HepG2 (cell line): Measurements from ENCODE around the gene SKP2. TPM values are rescaled to one million over a fixed set of nuclear protein-coding genes. Genes with fewer than 3 reads are reported as not detected.

Experiments used
- ATAC-seq: fragments of 200-7000 bp; cut with Tn5 transposase; 3 replicates; pipeline ENCODE4 v1.9.1; 2020; ENCODE audit warnings: mild to moderate bottlenecking, moderate library complexity
- BruUV-seq: library from RNA; stranded (reverse); fragments of 400-500 nt; replicated peaks from 2 replicates; lab custom pipeline; 2021; lab: Mats Ljungman, UMichigan
- CTCF ChIA-PET: fragments of 300-600 bp; formaldehyde crosslinking; extraction: SDS; loops from one replicate; lab custom pipeline; 2021; ENCODE audit warnings: low total read pairs, inconsistent platforms, low intra/inter-chr PET ratio; lab: Yijun Ruan, JAX
- POLR2A ChIA-PET: fragments of 350-600 bp; sonication (Branson Sonifier 250); formaldehyde crosslinking; loops from one replicate; lab custom pipeline; 2020; ENCODE audit warnings: antibody characterized with exemption, inconsistent platforms; lab: Yijun Ruan, JAX
- DNase-seq: peaks from one replicate; pipeline ENCODE4 v3.0.0-alpha.2; 2015; ENCODE audit warnings: low spot score
- FAIRE-seq: peaks from 3 replicates; lab custom pipeline; 2011; peaks lifted over from hg19 to GRCh38; lab: Jason Lieb, UNC
- H2AFZ ChIP-seq: one replicate; pipeline ENCODE4 v1.6.1; 2011; ENCODE audit warnings: low read length, inconsistent platforms
- H3K27ac ChIP-seq: fragments of 300-600 bp; 3 replicates; pipeline ENCODE4 v1.8.0; 2011; ENCODE audit warnings: mixed run types, mild to moderate bottlenecking, mixed read lengths, low read length, inconsistent platforms; ENCODE audit not compliant: insufficient read depth; ENCODE audit errors: extremely low read length
- H3K27me3 ChIP-seq, 2 experiments: fragments of 200-600 bp in 1 of 2; 2 replicates in 1 of 2; 3 replicates in 1 of 2; pipeline versions ENCODE4 v1.6.0 to v1.8.0; 2011; ENCODE audit warnings: low read length in 2 of 2, mild to moderate bottlenecking in 2 of 2, moderate library complexity in 2 of 2, inconsistent platforms in 1 of 2; ENCODE audit not compliant: insufficient read depth in 2 of 2, control insufficient read depth in 1 of 2
- H3K36me3 ChIP-seq, 2 experiments: fragments of 200-600 bp in 1 of 2; replicated peaks in 1 of 2; 2 replicates in 1 of 2; 3 replicates in 1 of 2; pipeline versions ENCODE4 v1.5.1 to v1.8.0; 2011; ENCODE audit warnings: low read length in 2 of 2, inconsistent platforms in 1 of 2; ENCODE audit not compliant: insufficient read depth in 2 of 2, control insufficient read depth in 1 of 2
- H3K4me1 ChIP-seq: 2 replicates; pipeline ENCODE4 v1.5.1; 2012; ENCODE audit warnings: low read length, inconsistent platforms; ENCODE audit not compliant: insufficient read depth
- H3K4me2 ChIP-seq: 2 replicates; pipeline ENCODE4 v1.6.0; 2011; ENCODE audit warnings: low read depth, low read length, inconsistent platforms
- H3K4me3 ChIP-seq, 3 experiments: fragments of 200-600 bp in 1 of 3; sonication (generic), shearing (Covaris generic) in 1 of 3; replicated peaks in 1 of 3; 2 replicates each; pipeline ENCODE4 v1.5.1; 2011 to 2016; ENCODE audit warnings: low read length in 3 of 3, inconsistent platforms in 2 of 3, low read depth in 2 of 3, mild to moderate bottlenecking in 2 of 3, control low read depth in 1 of 3, mixed read lengths in 1 of 3; ENCODE audit not compliant: insufficient read depth in 1 of 3
- H3K79me2 ChIP-seq: one replicate; pipeline ENCODE4 v1.6.1; 2011; ENCODE audit warnings: low read length, inconsistent platforms; ENCODE audit not compliant: insufficient read depth
- H3K9ac ChIP-seq: 2 replicates; pipeline ENCODE4 v1.6.0; 2011; ENCODE audit warnings: mild to moderate bottlenecking, low read depth, low read length, inconsistent platforms; ENCODE audit not compliant: insufficient read depth
- H3K9me3 ChIP-seq: 2 replicates; pipeline ENCODE4 v1.5.1; 2012; ENCODE audit warnings: mild to moderate bottlenecking, low read length
- H4K20me1 ChIP-seq: 2 replicates; pipeline ENCODE4 v1.6.0; 2011; ENCODE audit warnings: inconsistent platforms, mild to moderate bottlenecking, low read length, moderate library complexity; ENCODE audit not compliant: insufficient read depth
- PAX8 ChIP-seq: sonication (generic); formaldehyde crosslinking; IDR thresholded peaks from 2 replicates; pipeline ENCODE4 v1.8.0; 2022; ENCODE audit warnings: mild to moderate bottlenecking, missing genetic modification reagents, borderline replicate concordance
- RFX5 ChIP-seq: IDR thresholded peaks from 2 replicates; pipeline ENCODE4 v1.6.1; 2011; ENCODE audit warnings: low read depth, low read length, improper control_type of control experiment
- SAP130 ChIP-seq: IDR thresholded peaks from 2 replicates; pipeline ENCODE4 v1.6.1; 2016; ENCODE audit warnings: low read depth
- SPEN ChIP-seq: sonication (generic); formaldehyde crosslinking; IDR thresholded peaks from 2 replicates; pipeline ENCODE4 v1.5.1; 2020; ENCODE audit warnings: low read depth, mild to moderate bottlenecking, missing genetic modification reagents
- SRY ChIP-seq: sonication (generic); formaldehyde crosslinking; IDR thresholded peaks from 2 replicates; pipeline ENCODE4 v1.8.0; 2022; ENCODE audit warnings: mild to moderate bottlenecking, missing genetic modification reagents
- TGIF2 ChIP-seq: IDR thresholded peaks from 2 replicates; pipeline ENCODE4 v1.6.1; 2016; ENCODE audit warnings: control low read depth, missing compliant biosample characterization
- YY1 ChIP-seq: IDR thresholded peaks from 2 replicates; pipeline ENCODE4 v1.6.1; 2011; ENCODE audit warnings: low read length, low read depth, moderate library complexity, mild to moderate bottlenecking; ENCODE audit not compliant: insufficient read depth, insufficient replicate concordance
- ZFX ChIP-seq: sonication (generic); formaldehyde crosslinking; IDR thresholded peaks from 2 replicates; pipeline ENCODE4 v1.4.0; 2020; ENCODE audit warnings: mild to moderate bottlenecking, low read depth, missing genetic modification reagents, moderate library complexity
- ZNF746 ChIP-seq: sonication (generic); formaldehyde crosslinking; IDR thresholded peaks from 2 replicates; pipeline ENCODE4 v1.8.0; 2022; ENCODE audit warnings: mild to moderate bottlenecking, missing genetic modification reagents
- ZNF761 ChIP-seq: sonication (generic); formaldehyde crosslinking; conservative IDR thresholded peaks from 2 replicates; pipeline ENCODE4 v1.4.0; 2020; ENCODE audit warnings: mild to moderate bottlenecking, missing genetic modification reagents
- ZNF878 ChIP-seq: sonication (generic); formaldehyde crosslinking; IDR thresholded peaks from 2 replicates; pipeline ENCODE4 v1.8.1; 2023; ENCODE audit warnings: mild to moderate bottlenecking, missing genetic modification reagents, moderate library complexity
- WGBS: methylation state at CpG from one replicate; pipeline ENCODE4 v1.1.6; 2017; ENCODE audit warnings: low lambda C conversion rate; 5-methylcytosine and 5-hydroxymethylcytosine counted together
- in situ Hi-C: cut with HindIII; loops from 2 replicates; pipeline ENCODE4 v1.10.0; 2017; ENCODE audit warnings: low pct_unique_long_range_greater_than_20kb; ENCODE audit not compliant: extremely low pct_ligation_motif_present
- intact Hi-C: fragments of 100-400 bp; cut with micrococcal nuclease; formaldehyde crosslinking; loops from one replicate; pipeline ENCODE4 v1.10.0; 2022; ENCODE audit not compliant: unreplicated experiment
- polyA plus RNA-seq, 8 experiments: library from polyadenylated mRNA; depleted of rRNA in 3 of 8; stranded (reverse) in 7 of 8; unstranded in 1 of 8; fragments of >200 nt; fragmentation: Illumina TruSeq in 4 of 8; extraction: Trizol in 4 of 8; gene quantifications; 2 replicates each; pipeline versions ENCODE4 v1.2.1 to v1.2.3, GENCODE V29; 2011 to 2016; ENCODE audit warnings: low read depth in 4 of 8, missing spikeins in 1 of 8, mixed read lengths in 1 of 8; ENCODE audit not compliant: insufficient read depth in 1 of 8
- total RNA-seq, 5 experiments: library from RNA; depleted of rRNA; stranded (reverse); fragments of >200 nt; fragmentation: Illumina TruSeq; extraction: Trizol; gene quantifications; 2 replicates each; pipeline ENCODE4 v1.2.3, GENCODE V29; 2016; ENCODE audit warnings: low read depth in 1 of 5
- TF ChIP-seq, protein P1 (sequence below): fragments of 450-650 bp; IDR thresholded peaks from 2 replicates; pipeline ENCODE4 v1.6.1; 2017
- TF ChIP-seq, protein P2 (sequence below): IDR thresholded peaks from 2 replicates; pipeline ENCODE4 v1.6.1; 2012; ENCODE audit warnings: inconsistent platforms
- TF ChIP-seq, protein P3 (sequence below): sonication (generic); formaldehyde crosslinking; IDR thresholded peaks from 2 replicates; pipeline ENCODE4 v1.8.0; 2022; ENCODE audit warnings: mild to moderate bottlenecking, missing genetic modification reagents; ENCODE audit not compliant: insufficient replicate concordance
- TF ChIP-seq, protein P4 (sequence below): IDR thresholded peaks from 2 replicates; pipeline ENCODE4 v1.4.0; 2020; ENCODE audit warnings: mild to moderate bottlenecking, missing genetic modification reagents

The SKP2 gene
- total and polyA plus RNA-seq, 2 of the 13 experiments (the other 11 are each of a cell fraction or from before 2014, with no cell fraction given): 29.6 to 84.1 TPM

DNA sequence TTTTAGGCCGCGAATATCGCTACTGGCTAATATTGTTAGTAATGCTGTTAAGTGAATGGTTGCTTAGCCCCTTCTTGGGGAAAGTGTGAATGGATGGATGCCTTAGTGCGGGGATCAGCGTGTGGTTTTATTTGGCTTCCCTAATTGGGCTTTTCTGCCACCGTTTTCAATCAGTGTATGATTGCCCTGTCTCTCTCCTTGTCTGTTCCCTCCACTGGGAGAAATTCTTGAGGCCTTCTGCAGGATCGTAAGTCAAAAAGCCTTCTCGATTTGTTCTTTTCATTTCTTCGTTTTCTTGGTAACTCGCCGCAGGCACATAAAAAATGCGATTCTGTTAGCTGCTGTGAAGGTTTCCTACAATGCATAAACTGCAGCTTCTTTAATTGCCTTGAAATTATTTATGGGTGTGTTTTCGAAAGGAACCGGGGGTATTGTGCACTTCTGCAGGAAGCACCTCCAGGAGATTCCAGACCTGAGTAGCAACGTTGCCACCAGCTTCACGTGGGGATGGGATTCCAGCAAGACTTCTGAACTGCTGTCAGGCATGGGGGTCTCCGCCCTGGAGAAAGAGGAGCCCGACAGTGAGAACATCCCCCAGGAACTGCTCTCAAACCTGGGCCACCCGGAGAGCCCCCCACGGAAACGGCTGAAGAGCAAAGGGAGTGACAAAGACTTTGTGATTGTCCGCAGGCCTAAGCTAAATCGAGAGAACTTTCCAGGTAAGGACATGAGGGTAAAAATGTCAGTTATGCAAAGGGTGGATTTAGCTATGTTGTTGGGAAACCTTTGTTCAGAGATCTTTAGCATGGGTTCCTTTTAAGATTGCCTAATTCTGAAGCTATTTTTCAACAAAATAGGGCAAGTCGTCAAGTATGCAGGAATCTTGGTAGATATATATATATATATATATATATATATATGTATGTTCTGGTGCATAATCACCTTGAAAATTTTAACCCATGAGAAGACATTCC lies 700 bp downstream of the SKP2 start:
- DNase-seq (no peak), FAIRE-seq (no peak), ATAC-seq (no peak)
- CTCF ChIA-PET: no interaction called here
- in situ Hi-C loops (no loop called here), intact Hi-C loops (loop anchor here (1.0 to 10.0 kb wide), 5 partner anchors 28 to 1225 kb away; partner anchors contain the start of genes DNAJC21 and NIPBL)
- TSS peak; percentile 65 for BruUV-seq
- POLR2A ChIA-PET: interaction anchor here (1.4 to 4.5 kb wide), 8 partner anchors 9 to 89 kb away, joined by 3 to 57 read pairs (median 10); partner anchors contain the start of gene NADK2
- Histone ChIP-seq H3K79me2 (peaks cover 47% of the 10 kb centered on the region), H3K9me3 (no peaks in the 10 kb centered on the region), H3K27ac (peak overlapping the region; percentile 73), H3K36me3 (peaks cover 3 to 29% of the 10 kb centered on the region in 2 experiments; a peak in 3 of 5 replicates), H3K4me1 (peaks cover 73% of the 10 kb centered on the region), H2AFZ (peak overlapping the region; percentile 52), H3K4me3 (peak overlapping the region; percentile 69 to 90 (median 84)), H4K20me1 (no peaks in the 10 kb centered on the region), H3K27me3 (no peaks in the 10 kb centered on the region; a peak in 1 of 5 replicates), H3K4me2 (peak overlapping the region; percentile 99), H3K9ac (peak overlapping the region; percentile 87)
- 2% methylated on average over 21 of the region's 24 CpGs for WGBS
- TF ChIP-seq, protein P1, sequence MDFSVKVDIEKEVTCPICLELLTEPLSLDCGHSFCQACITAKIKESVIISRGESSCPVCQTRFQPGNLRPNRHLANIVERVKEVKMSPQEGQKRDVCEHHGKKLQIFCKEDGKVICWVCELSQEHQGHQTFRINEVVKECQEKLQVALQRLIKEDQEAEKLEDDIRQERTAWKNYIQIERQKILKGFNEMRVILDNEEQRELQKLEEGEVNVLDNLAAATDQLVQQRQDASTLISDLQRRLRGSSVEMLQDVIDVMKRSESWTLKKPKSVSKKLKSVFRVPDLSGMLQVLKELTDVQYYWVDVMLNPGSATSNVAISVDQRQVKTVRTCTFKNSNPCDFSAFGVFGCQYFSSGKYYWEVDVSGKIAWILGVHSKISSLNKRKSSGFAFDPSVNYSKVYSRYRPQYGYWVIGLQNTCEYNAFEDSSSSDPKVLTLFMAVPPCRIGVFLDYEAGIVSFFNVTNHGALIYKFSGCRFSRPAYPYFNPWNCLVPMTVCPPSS: no peak
- TF ChIP-seq PAX8 (CRISPR knock-in tag) (no peak), TGIF2 (no peak), SRY (CRISPR knock-in tag) (peak; percentile 3; the same call in 1 of the 2 replicates), RFX5 (no peak), SAP130 (CRISPR knock-in tag) (0 out of 2 replicates have a peak, but pooled peaks have one; percentile 23), YY1 (no peak), ZNF761 (CRISPR knock-in tag) (0 out of 2 replicates have a peak, but pooled peaks have one; percentile 18), ZNF746 (CRISPR knock-in tag) (0 out of 2 replicates have a peak, but pooled peaks have one; percentile 38), ZNF878 (0 out of 2 replicates have a peak, but pooled peaks have one; percentile 6), SPEN (CRISPR knock-in tag) (no peak), ZFX (CRISPR knock-in tag) (peak; percentile 13; the same call in 1 of the 2 replicates)
- TF ChIP-seq, protein P2, sequence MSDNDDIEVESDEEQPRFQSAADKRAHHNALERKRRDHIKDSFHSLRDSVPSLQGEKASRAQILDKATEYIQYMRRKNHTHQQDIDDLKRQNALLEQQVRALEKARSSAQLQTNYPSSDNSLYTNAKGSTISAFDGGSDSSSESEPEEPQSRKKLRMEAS: peak; percentile 48
- TF ChIP-seq, protein P3, sequence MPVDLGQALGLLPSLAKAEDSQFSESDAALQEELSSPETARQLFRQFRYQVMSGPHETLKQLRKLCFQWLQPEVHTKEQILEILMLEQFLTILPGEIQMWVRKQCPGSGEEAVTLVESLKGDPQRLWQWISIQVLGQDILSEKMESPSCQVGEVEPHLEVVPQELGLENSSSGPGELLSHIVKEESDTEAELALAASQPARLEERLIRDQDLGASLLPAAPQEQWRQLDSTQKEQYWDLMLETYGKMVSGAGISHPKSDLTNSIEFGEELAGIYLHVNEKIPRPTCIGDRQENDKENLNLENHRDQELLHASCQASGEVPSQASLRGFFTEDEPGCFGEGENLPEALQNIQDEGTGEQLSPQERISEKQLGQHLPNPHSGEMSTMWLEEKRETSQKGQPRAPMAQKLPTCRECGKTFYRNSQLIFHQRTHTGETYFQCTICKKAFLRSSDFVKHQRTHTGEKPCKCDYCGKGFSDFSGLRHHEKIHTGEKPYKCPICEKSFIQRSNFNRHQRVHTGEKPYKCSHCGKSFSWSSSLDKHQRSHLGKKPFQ (CRISPR knock-in tag): peak; percentile 24
- TF ChIP-seq, protein P4, sequence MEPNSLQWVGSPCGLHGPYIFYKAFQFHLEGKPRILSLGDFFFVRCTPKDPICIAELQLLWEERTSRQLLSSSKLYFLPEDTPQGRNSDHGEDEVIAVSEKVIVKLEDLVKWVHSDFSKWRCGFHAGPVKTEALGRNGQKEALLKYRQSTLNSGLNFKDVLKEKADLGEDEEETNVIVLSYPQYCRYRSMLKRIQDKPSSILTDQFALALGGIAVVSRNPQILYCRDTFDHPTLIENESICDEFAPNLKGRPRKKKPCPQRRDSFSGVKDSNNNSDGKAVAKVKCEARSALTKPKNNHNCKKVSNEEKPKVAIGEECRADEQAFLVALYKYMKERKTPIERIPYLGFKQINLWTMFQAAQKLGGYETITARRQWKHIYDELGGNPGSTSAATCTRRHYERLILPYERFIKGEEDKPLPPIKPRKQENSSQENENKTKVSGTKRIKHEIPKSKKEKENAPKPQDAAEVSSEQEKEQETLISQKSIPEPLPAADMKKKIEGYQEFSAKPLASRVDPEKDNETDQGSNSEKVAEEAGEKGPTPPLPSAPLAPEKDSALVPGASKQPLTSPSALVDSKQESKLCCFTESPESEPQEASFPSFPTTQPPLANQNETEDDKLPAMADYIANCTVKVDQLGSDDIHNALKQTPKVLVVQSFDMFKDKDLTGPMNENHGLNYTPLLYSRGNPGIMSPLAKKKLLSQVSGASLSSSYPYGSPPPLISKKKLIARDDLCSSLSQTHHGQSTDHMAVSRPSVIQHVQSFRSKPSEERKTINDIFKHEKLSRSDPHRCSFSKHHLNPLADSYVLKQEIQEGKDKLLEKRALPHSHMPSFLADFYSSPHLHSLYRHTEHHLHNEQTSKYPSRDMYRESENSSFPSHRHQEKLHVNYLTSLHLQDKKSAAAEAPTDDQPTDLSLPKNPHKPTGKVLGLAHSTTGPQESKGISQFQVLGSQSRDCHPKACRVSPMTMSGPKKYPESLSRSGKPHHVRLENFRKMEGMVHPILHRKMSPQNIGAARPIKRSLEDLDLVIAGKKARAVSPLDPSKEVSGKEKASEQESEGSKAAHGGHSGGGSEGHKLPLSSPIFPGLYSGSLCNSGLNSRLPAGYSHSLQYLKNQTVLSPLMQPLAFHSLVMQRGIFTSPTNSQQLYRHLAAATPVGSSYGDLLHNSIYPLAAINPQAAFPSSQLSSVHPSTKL: 0 out of 2 replicates have a peak, but pooled peaks have one; percentile 11
